ENCODE data around the gene ACER3. TPM values are rescaled to one million over a fixed set of nuclear protein-coding genes. Genes with fewer than 3 reads are reported as not detected.
"Not testable (repeated sequence)": the region's sequence is repeated elsewhere in the genome, so short reads cannot be mapped to it uniquely, and the experiment has no call there.

Gene ACER3
- total RNA-seq, 4 donors from 2014 or later = 6.5 to 58.9 (median 27.4) TPM

DNA sequence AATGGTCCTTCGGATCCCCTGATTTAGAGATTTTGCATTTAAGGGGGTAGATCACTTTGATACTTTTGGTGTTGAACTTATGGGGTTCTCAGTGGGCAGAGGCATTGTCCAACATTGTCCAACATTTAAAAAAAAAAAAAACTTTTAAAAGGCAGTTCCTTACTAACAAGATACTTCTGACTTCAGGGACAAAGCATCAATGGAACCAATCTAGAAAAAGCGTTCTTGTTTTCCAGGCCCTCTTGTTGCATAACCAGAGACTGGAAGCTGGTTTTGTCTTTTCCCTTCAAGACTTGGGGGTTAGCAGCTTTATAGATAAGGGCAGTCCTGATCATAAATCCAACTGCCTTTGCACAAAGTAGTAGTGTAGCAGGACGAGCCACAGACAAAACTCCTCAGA, 40.4 kb downstream of the ACER3 start:
- H3K27me3 ChIP-seq = no peaks in the 10 kb centered on the region
- intact Hi-C loops (cut with DNase I; ENCODE audit: low total_unique reads) = no loop called here
- no peaks in the 10 kb centered on the region for H3K9me3 ChIP-seq
- TF ChIP-seq, protein P1, sequence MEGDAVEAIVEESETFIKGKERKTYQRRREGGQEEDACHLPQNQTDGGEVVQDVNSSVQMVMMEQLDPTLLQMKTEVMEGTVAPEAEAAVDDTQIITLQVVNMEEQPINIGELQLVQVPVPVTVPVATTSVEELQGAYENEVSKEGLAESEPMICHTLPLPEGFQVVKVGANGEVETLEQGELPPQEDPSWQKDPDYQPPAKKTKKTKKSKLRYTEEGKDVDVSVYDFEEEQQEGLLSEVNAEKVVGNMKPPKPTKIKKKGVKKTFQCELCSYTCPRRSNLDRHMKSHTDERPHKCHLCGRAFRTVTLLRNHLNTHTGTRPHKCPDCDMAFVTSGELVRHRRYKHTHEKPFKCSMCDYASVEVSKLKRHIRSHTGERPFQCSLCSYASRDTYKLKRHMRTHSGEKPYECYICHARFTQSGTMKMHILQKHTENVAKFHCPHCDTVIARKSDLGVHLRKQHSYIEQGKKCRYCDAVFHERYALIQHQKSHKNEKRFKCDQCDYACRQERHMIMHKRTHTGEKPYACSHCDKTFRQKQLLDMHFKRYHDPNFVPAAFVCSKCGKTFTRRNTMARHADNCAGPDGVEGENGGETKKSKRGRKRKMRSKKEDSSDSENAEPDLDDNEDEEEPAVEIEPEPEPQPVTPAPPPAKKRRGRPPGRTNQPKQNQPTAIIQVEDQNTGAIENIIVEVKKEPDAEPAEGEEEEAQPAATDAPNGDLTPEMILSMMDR (IDR thresholded peaks at IDR 0.05) = no peak
- no peak for TF ChIP-seq POLR2A (IDR thresholded peaks at IDR 0.05)
- H3K4me3 ChIP-seq = no peak overlapping the region
- DNase-seq = no peak
- H3K4me1 ChIP-seq = no peaks in the 10 kb centered on the region
- no peak overlapping the region for H3K27ac ChIP-seq
- no peaks in the 10 kb centered on the region for H3K36me3 ChIP-seq

DNA sequence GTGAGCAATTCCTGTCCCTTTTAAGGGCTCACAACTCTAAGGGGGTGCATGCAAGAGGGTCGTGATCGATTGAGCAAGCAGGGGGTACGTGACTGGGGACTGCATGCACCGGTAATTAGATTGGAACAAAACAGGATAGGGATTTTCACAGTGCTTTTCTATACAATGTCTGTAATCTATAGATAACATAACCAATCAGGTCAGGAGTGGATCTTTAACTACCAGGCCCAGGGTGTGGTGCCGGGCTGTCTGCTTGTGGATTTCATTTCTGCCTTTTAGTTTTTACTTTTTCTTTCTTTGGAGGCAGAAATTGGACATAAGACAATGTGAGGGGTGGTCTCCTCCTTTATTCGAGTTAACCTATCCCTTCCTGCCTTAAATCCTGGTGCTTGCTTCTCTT, 40.9 kb downstream of the ACER3 start:
- DNase-seq; H3K9me3 ChIP-seq; H3K27me3 ChIP-seq; H3K36me3 ChIP-seq; H3K4me3 ChIP-seq; H3K4me1 ChIP-seq; H3K27ac ChIP-seq; intact Hi-C loops (cut with DNase I; ENCODE audit: low total_unique reads): not testable (repeated sequence)

DNA sequence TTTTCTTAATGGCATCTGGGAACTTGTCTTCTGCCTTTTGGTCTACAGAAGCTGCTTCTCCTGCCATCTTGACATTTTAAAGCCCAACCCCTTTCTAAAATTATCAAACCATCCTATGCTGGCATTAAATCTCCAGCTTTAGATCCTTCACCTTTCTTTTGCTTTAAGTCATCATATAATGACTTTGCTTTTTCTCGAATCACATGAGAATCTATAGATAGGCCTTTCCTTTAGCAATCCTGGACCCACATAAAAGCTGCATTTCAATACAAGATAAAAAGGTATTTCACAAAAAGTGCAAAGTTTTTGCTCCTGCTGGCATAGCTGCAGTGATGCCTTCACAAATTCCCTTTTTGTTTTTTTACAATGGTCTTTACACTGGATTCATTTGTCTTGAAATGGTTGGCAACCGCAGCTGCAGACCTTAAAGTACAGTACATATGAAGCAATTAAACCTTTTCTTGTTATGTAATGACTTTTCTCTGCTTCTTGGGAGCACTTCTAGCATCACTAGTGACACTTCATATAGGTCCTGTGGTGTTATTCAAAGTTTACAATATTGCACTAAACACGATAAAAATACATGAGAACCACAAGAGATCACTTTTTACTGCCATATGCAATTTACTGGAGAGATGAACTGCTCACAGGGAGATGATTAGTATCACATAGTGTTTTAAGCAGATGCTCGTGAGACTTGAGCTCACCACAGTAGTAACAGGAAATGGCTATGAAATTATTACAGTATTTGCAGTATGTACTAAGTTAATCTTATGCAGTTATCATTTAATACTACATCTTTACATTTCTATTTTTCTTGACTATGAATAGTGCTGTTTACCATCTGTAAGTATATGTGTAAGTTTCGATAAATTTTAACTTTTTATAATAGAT, 41.6 kb downstream of the ACER3 start:
- TF ChIP-seq, protein P1 (IDR thresholded peaks at IDR 0.05) = no peak
- no peak for TF ChIP-seq POLR2A (IDR thresholded peaks at IDR 0.05)
- no peak overlapping the region for H3K27ac ChIP-seq
- H3K9me3 ChIP-seq = no peaks in the 10 kb centered on the region
- no peaks in the 10 kb centered on the region for H3K36me3 ChIP-seq
- intact Hi-C loops (cut with DNase I; ENCODE audit: low total_unique reads) = no loop called here
- H3K4me1 ChIP-seq = no peaks in the 10 kb centered on the region
- no peak for DNase-seq
- no peaks in the 10 kb centered on the region for H3K27me3 ChIP-seq
- no peak overlapping the region for H3K4me3 ChIP-seq

DNA sequence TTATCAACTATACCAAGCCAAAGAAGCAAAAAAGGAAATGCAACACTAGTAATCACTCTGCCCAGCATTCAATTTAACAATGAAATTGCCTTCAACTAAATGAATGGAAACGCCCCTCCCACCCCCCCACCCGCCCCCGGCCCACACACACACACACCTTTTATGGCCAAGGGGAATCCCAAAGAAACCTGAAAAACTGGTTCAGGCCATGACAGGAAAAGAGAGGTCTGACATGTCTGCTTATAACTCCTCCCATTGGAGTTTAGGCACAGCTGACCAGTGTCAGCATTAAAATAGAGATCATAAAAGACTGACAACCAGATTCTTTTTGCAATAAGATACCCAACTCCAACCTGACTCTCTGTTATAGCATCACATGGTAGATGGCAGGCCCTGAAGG, 42.6 kb downstream of the ACER3 start:
- no peak for DNase-seq
- intact Hi-C loops (cut with DNase I; ENCODE audit: low total_unique reads) = no loop called here
- TF ChIP-seq POLR2A (IDR thresholded peaks at IDR 0.05) = no peak
- TF ChIP-seq, protein P1 (IDR thresholded peaks at IDR 0.05) = no peak
- Histone ChIP-seq H3K4me3 (no peak overlapping the region), H3K36me3 (no peaks in the 10 kb centered on the region), H3K27me3 (no peaks in the 10 kb centered on the region), H3K4me1 (no peaks in the 10 kb centered on the region), H3K9me3 (no peaks in the 10 kb centered on the region), H3K27ac (no peak overlapping the region)

DNA sequence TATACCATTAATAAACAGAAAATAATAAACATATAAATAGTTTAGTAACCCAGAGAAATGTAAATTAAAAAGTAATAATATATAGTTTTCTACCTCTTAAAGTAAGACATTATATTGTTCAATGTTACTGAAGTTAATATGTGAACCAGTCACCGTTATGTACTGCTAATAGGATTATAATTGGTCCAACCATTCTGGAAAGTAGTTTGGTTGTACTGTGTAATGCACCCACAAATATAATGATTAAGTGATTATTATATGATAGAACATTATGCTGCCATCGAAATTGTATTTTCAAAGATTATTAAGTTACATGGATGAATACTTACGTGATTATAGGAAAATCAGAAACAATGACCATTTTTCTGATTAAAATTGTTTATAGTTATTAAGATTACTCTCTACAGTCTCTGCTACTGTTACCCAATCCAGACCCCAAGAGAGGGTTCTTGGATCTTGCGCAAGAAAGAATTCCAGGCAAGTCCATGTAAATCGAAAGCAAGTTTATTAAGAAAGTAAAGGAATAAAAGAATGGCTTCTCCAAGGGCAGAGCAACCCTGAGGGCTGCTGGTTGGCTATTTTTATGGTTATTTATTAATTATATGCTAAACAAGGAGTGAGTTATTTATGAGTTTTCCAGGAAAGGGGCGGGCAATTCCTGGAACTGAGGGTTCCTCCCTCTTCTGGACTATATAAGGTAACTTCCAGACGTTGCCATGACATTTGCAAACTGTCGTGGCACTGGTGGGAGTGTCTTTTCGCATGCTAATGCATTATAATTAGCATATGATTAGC, 50.1 kb downstream of the ACER3 start:
- H3K9me3 ChIP-seq = no peaks in the 10 kb centered on the region
- H3K4me1 ChIP-seq = no peaks in the 10 kb centered on the region
- no peaks in the 10 kb centered on the region for H3K36me3 ChIP-seq
- H3K27ac ChIP-seq = peak overlapping the region; percentile 20 to 32
- no peaks in the 10 kb centered on the region for H3K27me3 ChIP-seq
- intact Hi-C loops (cut with DNase I; ENCODE audit: low total_unique reads) = loop anchor here (10.0 kb wide), 1 partner anchor 106 kb away; no protein-coding TSS in a partner anchor
- peak; percentile 55 to 70 for DNase-seq
- H3K4me3 ChIP-seq = peak overlapping the region in 1 of 2 donors; percentile 18
- no peak for TF ChIP-seq POLR2A (IDR thresholded peaks at IDR 0.05)
- TF ChIP-seq, protein P1 (IDR thresholded peaks at IDR 0.05) = no peak
